Amniotic epithelial cell (primary cell): ENCODE measurements around the gene ERCC1.
"Not testable (repeated sequence)": the region's sequence is repeated elsewhere in the genome, so short reads cannot be mapped to it uniquely, and the experiment has no call there.

Experiments used
- DNase-seq: peaks from one replicate; pipeline ENCODE4 v3.0.0-alpha.2; 2010; ENCODE audit warnings: low read depth

The ERCC1 gene

DNA sequence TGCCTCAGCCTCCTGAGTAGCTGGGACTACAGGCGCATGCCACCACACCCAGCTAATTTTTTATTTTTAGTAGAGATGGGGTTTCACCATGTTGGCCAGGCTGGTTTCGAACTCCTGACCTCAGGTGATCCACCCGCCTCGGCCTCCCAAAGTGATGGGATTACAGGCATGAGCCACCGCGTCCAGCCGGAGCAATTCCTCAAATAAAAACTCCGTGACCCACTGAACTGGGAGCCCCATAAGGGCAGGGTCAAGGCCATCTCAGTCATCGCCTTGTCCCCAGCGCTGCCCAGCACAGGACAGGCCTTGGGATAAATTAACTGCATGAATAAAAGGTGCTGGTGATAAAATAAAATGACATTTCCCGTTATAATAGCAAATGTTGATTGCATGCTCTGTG is 6.2 kb upstream of the ERCC1 start:
- not testable (repeated sequence) for DNase-seq

DNA sequence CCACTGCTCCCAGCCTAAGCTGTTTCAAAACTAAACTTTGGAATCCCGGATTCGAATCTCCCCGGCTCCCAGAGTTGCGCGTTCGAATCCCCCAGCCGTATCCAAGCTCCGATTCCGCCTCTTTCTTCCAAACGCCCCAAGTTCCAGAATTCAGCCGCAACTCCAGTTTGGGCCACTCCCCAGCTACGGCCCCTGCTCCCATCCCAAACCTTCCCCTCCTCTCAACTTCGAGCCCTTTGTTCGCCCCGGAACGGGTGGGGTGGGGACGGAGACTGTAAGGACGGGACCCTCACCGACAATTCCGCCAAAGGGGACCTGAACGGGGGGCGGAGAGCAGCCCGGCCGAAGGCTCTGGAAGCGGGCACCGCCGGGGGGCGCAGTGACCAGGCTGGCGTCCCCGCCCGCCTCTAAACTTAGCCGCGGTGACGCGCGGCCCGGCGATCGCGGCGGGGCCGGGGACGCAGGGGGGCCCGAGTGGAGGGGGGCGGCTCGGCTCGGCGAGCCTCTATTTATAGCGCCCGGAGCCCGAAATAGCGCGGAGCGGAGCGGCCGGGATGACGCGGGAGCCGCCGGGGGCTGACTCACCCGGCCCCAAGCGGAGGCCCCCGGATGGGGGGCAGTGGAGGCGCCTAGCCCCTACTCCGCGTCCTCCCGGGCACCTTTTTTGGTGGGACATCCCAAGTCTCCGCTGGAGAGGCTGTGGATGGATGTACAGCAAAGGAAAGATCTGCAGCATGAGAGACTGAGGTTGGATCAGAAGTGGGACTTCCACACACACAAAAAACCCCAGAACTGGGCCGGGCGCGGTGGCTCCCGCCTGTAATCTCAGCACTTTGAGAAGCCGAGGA is 4.9 kb upstream of the ERCC1 start:
- no peak for DNase-seq

GRCh38 chr19:45424191-45425058 is 708 bp upstream of the ERCC1 start:
- DNase-seq: peak; percentile 96

- DNase-seq: no peak
Observed at GRCh38 chr19:45423033-45423588, 606 bp downstream of the ERCC1 start.

DNA sequence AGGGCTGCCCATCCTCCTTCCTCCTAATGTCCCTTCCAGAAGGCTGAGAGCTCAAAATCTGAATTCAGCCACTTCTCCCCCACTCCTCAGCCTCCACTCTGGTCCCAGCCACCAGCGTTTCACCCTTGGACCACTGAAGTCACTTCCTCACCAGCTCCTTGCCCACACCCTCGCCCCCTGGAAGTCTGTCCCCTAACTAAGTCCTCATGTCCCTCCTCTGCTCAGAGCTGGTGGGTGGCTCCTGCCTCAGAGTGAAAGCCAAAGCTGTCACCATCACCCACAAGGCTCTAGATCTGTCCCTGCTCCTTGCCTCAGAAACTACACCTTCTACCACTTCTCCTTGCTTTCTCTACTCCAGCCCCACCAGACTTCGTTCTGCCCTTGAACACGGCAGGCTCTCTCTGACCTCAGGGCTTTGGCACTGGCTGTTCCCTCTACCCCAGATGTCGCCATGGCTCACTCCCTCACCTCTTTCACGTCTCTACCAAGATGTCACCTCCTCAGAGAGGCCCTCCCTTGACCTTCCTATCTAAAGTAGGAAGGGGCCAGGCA is 1.7 kb downstream of the ERCC1 start:
- no peak for DNase-seq

DNA sequence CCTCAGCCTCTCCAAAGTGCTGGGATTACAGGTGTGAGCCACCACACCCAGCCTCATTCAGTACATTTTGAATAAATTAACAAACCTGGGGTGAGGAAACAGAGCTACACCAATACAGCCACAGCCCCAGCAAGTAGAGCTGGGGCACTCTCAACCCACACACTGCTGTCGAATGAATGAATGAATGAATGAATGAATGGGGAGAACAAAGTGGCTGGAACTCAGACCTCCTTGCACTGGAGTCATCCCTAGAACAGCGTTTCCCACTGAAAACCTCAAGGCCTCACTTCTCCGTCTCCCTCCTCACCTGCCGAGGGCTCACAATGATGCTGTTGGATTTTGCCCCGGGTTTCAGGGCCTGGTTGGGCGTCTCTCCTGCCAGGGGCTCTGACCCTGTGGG is 2.8 kb downstream of the ERCC1 start:
- no peak for DNase-seq

DNA sequence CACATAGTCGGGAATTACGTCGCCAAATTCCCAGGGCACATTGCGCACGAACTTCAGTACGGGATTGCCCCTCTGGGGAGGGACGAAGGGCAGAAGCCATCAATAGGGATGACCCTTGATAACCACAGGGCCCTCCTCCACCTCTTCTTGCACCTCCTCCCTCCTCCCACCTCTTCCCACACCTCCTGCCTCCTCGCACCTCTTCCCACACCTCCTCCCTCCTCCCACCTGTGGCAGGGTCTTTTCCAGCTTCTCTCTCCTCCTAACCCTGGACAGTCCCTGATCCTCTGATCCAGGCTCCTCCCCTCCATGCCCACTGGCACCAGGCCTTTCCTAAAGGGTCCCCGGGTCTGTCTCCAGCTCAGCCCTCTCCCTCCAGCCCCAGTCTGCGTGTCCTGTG is 3.4 kb downstream of the ERCC1 start:
- DNase-seq: no peak

GRCh38 chr19:45419895-45420294 is 3.8 kb downstream of the ERCC1 start:
- no peak for DNase-seq

DNA sequence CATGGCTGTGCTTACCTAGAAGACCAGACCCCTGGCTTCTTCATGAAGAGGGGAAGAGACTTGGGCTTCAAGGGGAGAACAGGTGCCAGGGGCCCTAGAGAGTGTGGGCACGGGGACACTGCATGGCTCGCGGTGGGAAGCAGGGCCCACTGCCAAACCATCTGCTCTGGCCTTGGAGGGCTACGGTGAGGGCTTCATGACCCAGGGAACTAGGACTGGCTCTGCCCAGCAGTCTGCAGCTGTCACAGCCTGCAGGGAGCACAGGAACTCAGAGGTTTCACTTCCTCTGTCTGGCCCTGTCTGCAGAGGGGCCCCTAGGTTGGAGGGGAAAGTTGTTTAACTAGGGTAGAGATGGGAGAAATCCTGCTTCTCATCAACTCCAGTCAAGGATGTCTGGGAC is 4.3 kb downstream of the ERCC1 start:
- DNase-seq: no peak

DNA sequence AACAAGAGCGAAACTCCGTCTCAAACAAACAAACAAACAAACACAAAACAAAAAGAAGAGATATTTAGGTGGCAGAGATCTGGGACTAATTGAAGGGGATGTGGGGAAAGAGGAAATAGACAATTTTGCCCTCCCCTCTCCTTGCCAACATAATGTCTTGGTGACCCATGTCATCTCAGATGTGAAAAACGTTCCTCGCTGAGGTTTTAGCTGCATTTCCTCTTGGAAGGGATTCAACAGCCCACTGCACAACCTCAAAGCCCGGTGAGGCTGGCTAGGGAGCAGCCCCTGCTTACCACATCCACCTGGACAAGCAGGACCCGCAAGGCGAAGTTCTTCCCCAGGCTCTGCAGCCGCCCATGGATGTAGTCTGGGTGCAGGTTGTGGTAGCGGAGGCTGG is 4.9 kb downstream of the ERCC1 start:
- DNase-seq: no peak

GRCh38 chr19:45417151-45417550 is 6.6 kb downstream of the ERCC1 start:
- DNase-seq: no peak

DNA sequence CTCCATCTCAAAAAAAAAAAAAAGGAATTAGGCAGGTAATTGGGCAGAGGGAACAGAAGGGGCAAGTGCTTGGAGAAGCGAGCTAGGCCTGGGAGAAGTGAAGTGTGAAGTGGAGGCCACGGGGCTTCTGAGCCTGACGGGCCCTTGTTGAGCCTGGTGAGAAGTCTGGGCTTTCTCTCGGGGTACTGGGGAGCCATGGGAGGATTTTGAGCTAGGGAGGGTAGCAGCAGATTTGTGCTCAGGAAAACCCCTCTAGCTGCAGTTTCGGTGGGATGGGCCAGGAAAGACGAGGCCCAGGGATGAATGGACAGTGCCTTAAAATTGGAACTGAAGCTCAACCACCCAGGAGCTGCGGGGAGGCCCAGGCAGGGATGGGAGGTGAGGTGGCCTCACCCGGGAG is 9.2 kb downstream of the ERCC1 start:
- no peak for DNase-seq

- no peak for DNase-seq
Observed at GRCh38 chr19:45413497-45413896, 10.2 kb downstream of the ERCC1 start.

DNA sequence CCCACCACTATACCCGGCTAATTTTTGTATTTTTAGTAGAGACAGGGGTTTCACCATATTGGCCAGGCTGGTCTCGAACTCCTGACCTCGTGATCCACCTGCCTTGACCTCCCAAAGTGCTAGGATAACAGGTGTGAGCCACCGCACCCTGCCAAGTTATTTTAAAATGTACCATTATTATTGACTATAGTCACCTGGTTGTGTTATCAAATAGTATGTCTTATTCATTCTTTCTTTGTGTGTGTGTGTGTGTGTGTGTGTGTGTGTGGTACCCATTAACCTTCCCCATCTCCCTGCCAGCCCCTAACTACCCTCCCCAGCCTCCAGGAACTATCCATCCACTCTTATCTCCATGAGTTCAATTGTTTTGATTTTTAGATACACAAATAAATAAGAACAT is 13.4 kb downstream of the ERCC1 start:
- DNase-seq: not testable (repeated sequence)

GRCh38 chr19:45409557-45409920 is 14.2 kb downstream of the ERCC1 start:
- DNase-seq: no peak

- DNase-seq: no peak
Observed at GRCh38 chr19:45408830-45409556, 14.7 kb downstream of the ERCC1 start.

DNA sequence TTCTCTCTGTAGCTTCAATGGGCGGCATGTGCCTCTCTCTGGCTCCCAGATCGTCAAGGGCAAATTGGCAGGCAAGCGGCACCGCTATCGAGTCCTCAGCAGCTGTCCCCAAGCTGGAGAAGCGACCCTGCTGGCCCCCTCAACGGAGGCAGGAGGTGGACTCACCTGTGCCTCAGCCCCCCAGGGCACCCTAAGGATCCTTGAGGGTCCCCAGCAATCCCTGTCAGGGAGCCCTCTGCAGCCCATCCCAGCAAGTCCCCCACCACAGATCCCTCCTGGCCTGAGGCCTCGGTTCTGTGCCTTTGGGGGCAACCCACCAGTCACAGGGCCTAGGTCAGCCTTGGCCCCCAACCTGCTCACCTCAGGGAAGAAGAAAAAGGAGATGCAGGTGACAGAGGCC is 15.6 kb downstream of the ERCC1 start:
- no peak for DNase-seq

GRCh38 chr19:45407585-45407984 is 16.1 kb downstream of the ERCC1 start:
- DNase-seq: not testable (repeated sequence)

DNA sequence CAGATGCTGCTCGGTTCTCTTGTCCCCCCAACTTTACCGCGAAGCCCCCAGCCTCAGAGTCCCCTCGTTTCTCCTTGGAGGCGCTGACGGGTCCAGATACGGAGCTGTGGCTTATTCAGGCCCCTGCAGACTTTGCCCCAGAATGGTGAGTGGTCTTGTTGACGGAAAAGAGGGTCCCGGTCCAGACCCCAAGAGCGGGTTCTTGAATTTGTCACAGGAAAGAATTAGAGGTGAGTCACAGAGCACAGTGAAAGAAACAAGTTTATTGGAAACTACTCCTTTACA is 16.7 kb downstream of the ERCC1 start:
- no peak for DNase-seq

DNA sequence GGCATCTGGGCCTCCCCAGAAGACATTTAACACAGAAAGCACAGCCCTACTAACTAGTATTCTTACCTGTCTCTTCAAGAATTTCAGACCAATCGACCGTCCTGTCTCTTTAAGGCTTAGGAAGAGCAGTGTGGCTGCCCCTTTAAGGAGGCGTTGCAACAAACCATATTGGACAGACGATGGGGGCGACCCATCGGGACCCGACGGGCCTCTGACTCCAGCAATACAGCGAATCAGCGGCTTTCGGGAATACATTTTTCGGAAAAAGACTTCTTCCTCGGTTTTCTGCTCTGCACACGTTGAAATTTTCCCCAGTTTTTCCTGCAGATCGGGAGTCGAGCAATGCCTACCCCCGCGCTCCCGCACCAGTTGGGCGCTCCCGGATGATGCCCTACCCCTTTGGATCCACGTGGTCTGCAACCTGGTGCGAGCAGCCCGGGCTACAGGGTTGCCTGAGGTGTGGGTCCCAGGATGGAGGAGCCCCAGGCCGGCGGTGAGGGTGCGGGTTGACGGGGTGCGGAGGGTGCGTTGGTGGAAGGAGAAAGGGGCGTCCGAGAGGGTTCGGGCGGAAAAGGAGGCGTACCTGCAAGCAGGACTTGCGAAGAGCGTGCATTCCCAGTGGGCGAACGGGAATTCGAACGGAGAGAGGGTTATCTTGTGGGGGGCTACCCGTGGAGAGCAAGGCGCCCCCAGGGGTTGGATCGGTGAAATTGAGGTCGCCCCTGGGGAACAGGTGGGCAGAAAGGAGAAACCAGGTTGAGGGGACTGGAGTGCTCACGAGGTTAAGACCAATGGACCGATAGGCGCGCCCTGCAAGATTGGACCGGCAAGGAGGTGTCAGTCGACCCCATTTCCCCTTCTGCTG is 17.3 kb downstream of the ERCC1 start, which contains the start of gene POLR1G:
TSS of gene POLR1G (plus strand) at position 419 of the 865 bp plus-strand sequence. CDS start at position 472, 53 bp downstream.
- peak; percentile 80 for DNase-seq
